Adrenal gland (tissue), 12 donors: ENCODE results near the gene TRAFD1. TPM values are rescaled to one million over a fixed set of nuclear protein-coding genes. Genes with fewer than 3 reads are reported as not detected.

Source experiments
- DNase-seq, 7 donors: peaks; one replicate each; pipeline ENCODE4 v3.0.0-alpha.2; 2019 to 2020
- H3K27ac ChIP-seq, 5 donors: fragments of 200-600 bp; sonication (generic) in 4 of 5; 1 replicate in 3 of 5; 2 replicates in 2 of 5; pipeline versions ENCODE4 v1.5.1 to v1.8.0; 2016 to 2020; ENCODE audit warnings: mild to moderate bottlenecking in 1 of 5
- H3K27me3 ChIP-seq: fragments of 200-600 bp; 2 replicates; pipeline ENCODE4 v1.8.0; 2021
- H3K36me3 ChIP-seq, 2 donors: fragments of 200-600 bp; replicated peaks in 1 of 2; 1 replicate in 1 of 2; 2 replicates in 1 of 2; pipeline versions ENCODE4 v1.5.1 to v1.8.0; 2018 to 2022
- H3K4me1 ChIP-seq, 2 donors: fragments of 200-600 bp; replicated peaks in 1 of 2; 1 replicate in 1 of 2; 2 replicates in 1 of 2; pipeline versions ENCODE4 v1.5.1 to v1.8.0; 2018 to 2021
- H3K4me3 ChIP-seq, 4 donors: fragments of 200-600 bp; sonication (generic) in 3 of 4; one replicate each; pipeline ENCODE4 v1.5.1; 2016 to 2018
- H3K9me3 ChIP-seq, 3 donors: fragments of 200-600 bp; sonication (generic) in 1 of 3; replicated peaks in 1 of 3; 1 replicate in 2 of 3; 2 replicates in 1 of 3; pipeline versions ENCODE4 v1.5.1 to v1.8.0; 2016 to 2021
- CTCF ChIP-seq, 6 experiments: fragments of 450-650 bp in 4 of 6; fragments of 200-600 bp in 2 of 6; sonication (generic) in 1 of 6; IDR thresholded peaks; 1 replicate in 5 of 6; 2 replicates in 1 of 6; pipeline versions ENCODE4 v1.5.1 to v1.8.0; 2016 to 2021; ENCODE audit warnings: antibody characterized with exemption in 6 of 6, mild to moderate bottlenecking in 2 of 6, moderate library complexity in 1 of 6
- POLR2A ChIP-seq, 2 donors: fragments of 450-650 bp; IDR thresholded peaks; one replicate each; pipeline ENCODE4 v1.6.1; 2017; ENCODE audit warnings: antibody characterized with exemption in 2 of 2, mild to moderate bottlenecking in 2 of 2, moderate library complexity in 1 of 2
- WGBS, 4 donors: extraction: QIAGEN DNeasy Blood & Tissue Kit in 2 of 4; methylation state at CpG; one replicate each; pipeline versions ENCODE4 v1.1.5 to v1.1.7; 2013 to 2017; 5-methylcytosine and 5-hydroxymethylcytosine counted together
- intact Hi-C, 2 donors: fragments of 100-400 bp; cut with DNase I; formaldehyde crosslinking; loops; one replicate each; pipeline versions ENCODE4 v1.14.1 to v1.15.0; 2022 to 2023
- polyA plus RNA-seq, 3 donors: library from polyadenylated mRNA; stranded (reverse); fragments of 200-250 nt in 2 of 3; fragments of 350-450 nt in 1 of 3; fragmentation: Illumina TruSeq in 1 of 3; extraction: RNeasy Lipid Tissue Mini Kit (QIAGEN cat#74804) in 1 of 3; gene quantifications; one replicate each; pipeline ENCODE4 v1.2.3, GENCODE V29; 2013 to 2014
- total RNA-seq, 9 donors: library from RNA; depleted of rRNA in 4 of 9; stranded (reverse); fragments of >200 nt in 4 of 9; fragments of 120-200 nt in 1 of 9; fragmentation: NEBNext Ultra II Directional in 1 of 9; extraction: Animal tissue kit (Norgen Biotek cat#: 25700) in 1 of 9; gene quantifications; one replicate each; pipeline versions ENCODE4 v1.1.0 to v1.2.4, GENCODE V29; 2013 to 2023
- donor health status: healthy with polysubstance abuse.
- donor health status: Bipolar disorder and iron deficiency.
- donor health status: DM: yes; HTN: yes; CAD: no.
- donor health status: DM: no; HTN: no; CAD: no.
- donor health status: DM: no; HTN: no; CAD: no.
- donor health status: DM: yes; HTN: yes; CAD: no.

The TRAFD1 gene
- total and polyA plus RNA-seq, 12 donors: 11.4 to 45.9 (median 28.3) TPM

GRCh38 chr12:112169161-112169872, 44.0 kb downstream of the TRAFD1 start:
- TF ChIP-seq CTCF (IDR thresholded peaks at IDR 0.05) (no peak), POLR2A (IDR thresholded peaks at IDR 0.05) (no peak)
- H3K9me3 ChIP-seq: no peaks in the 10 kb centered on the region
- no peak for DNase-seq
- H3K27ac ChIP-seq: no peak overlapping the region
- no peaks in the 10 kb centered on the region for H3K27me3 ChIP-seq
- H3K4me3 ChIP-seq: no peak overlapping the region
- peaks cover 0 to 26% of the 10 kb centered on the region in 2 donors for H3K36me3 ChIP-seq
- intact Hi-C loops: no loop called here
- WGBS, 4 donors: 89 to 96% (median 92%) methylated on average over 8 to 19 of the region's 19 CpGs
- no peaks in the 10 kb centered on the region for H3K4me1 ChIP-seq

- no peak for DNase-seq
- intact Hi-C loops: no loop called here
- H3K27ac ChIP-seq: no peak overlapping the region
- no peaks in the 10 kb centered on the region for H3K27me3 ChIP-seq
- H3K4me3 ChIP-seq: no peak overlapping the region
- H3K9me3 ChIP-seq: no peaks in the 10 kb centered on the region
- WGBS, 4 donors: 91 to 94% (median 93%) methylated on average over 4 to 7 of the region's 7 CpGs
- no peaks in the 10 kb centered on the region for H3K4me1 ChIP-seq
- peaks cover 0 to 31% of the 10 kb centered on the region in 2 donors for H3K36me3 ChIP-seq
- TF ChIP-seq CTCF (IDR thresholded peaks at IDR 0.05): no peak
- TF ChIP-seq POLR2A (IDR thresholded peaks at IDR 0.05): no peak
Observed at GRCh38 chr12:112169966-112170365, 44.6 kb downstream of the TRAFD1 start.

GRCh38 chr12:112170376-112170775, 45.0 kb downstream of the TRAFD1 start:
- 72 to 83% (median 80%) methylated on average over 4 to 8 of the region's 8 CpGs for WGBS, 4 donors
- Histone ChIP-seq H3K27ac (no peak overlapping the region), H3K27me3 (no peaks in the 10 kb centered on the region), H3K4me1 (no peaks in the 10 kb centered on the region), H3K4me3 (no peak overlapping the region), H3K36me3 (peaks cover 0 to 35% of the 10 kb centered on the region in 2 donors), H3K9me3 (no peaks in the 10 kb centered on the region)
- TF ChIP-seq POLR2A (IDR thresholded peaks at IDR 0.05) (no peak), CTCF (IDR thresholded peaks at IDR 0.05) (peak in 4 of 6 experiments; percentile 17 to 29 (median 22))
- DNase-seq: no peak
- intact Hi-C loops: no loop called here

GRCh38 chr12:112170971-112171596, 45.7 kb downstream of the TRAFD1 start:
- DNase-seq: no peak
- Histone ChIP-seq H3K27me3 (no peaks in the 10 kb centered on the region), H3K9me3 (no peaks in the 10 kb centered on the region), H3K4me3 (no peak overlapping the region), H3K27ac (no peak overlapping the region), H3K4me1 (no peaks in the 10 kb centered on the region), H3K36me3 (peaks cover 0 to 42% of the 10 kb centered on the region in 2 donors)
- WGBS, 4 donors: 86 to 99% (median 94%) methylated on average over 12 to 17 of the region's 17 CpGs
- TF ChIP-seq CTCF (IDR thresholded peaks at IDR 0.05) (no peak), POLR2A (IDR thresholded peaks at IDR 0.05) (no peak)
- intact Hi-C loops: no loop called here
